Lower lobe of right lung (tissue), 2 donors: ENCODE data around the gene DGCR2. TPM values are rescaled to one million over a fixed set of nuclear protein-coding genes. Genes with fewer than 3 reads are reported as not detected.
A peak's percentile ranks its signal among the peaks of the same experiment; 100 is the strongest.

Experiments used
- ATAC-seq, 2 donors: fragments of 200-7000 bp; cut with Tn5 transposase; one replicate each; pipeline ENCODE4 v1.9.1; 2020 to 2022; ENCODE audit warnings: mild to moderate bottlenecking in 2 of 2, moderate library complexity in 2 of 2
- DNase-seq: peaks from one replicate; pipeline ENCODE4 v3.0.0-alpha.2; 2020
- H3K27ac ChIP-seq: fragments of 200-600 bp; one replicate; pipeline ENCODE4 v1.8.0; 2022
- H3K27me3 ChIP-seq: fragments of 200-600 bp; one replicate; pipeline ENCODE4 v1.8.0; 2022; ENCODE audit warnings: low read depth
- H3K36me3 ChIP-seq: fragments of 200-600 bp; one replicate; pipeline ENCODE4 v1.8.0; 2022; ENCODE audit warnings: mild to moderate bottlenecking
- H3K4me1 ChIP-seq: fragments of 200-600 bp; one replicate; pipeline ENCODE4 v1.8.0; 2022
- H3K4me3 ChIP-seq: fragments of 200-600 bp; one replicate; pipeline ENCODE4 v1.8.0; 2022; ENCODE audit warnings: mild to moderate bottlenecking
- H3K9me3 ChIP-seq: fragments of 200-600 bp; one replicate; pipeline ENCODE4 v1.8.0; 2022
- intact Hi-C: fragments of 100-400 bp; cut with DNase I; formaldehyde crosslinking; loops from one replicate; pipeline ENCODE4 v1.11.0; 2022
- total RNA-seq: library from RNA; stranded (reverse); fragmentation: NEBNext Ultra II Directional; extraction: Animal tissue kit (Norgen Biotek cat#: 25700); gene quantifications from one replicate; pipeline ENCODE4 v1.2.1, GENCODE V29; 2021
- TF ChIP-seq, protein P1 (sequence below): fragments of 200-600 bp; IDR thresholded peaks from one replicate; pipeline ENCODE4 v1.8.0; 2022; ENCODE audit warnings: antibody characterized with exemption, mild to moderate bottlenecking
- donor health status: DM: no; HTN: yes; CAD: no; lungs with severe emphysema.

The DGCR2 gene
- total RNA-seq, 1 donor from 2014 or later = 62.9 TPM

DNA sequence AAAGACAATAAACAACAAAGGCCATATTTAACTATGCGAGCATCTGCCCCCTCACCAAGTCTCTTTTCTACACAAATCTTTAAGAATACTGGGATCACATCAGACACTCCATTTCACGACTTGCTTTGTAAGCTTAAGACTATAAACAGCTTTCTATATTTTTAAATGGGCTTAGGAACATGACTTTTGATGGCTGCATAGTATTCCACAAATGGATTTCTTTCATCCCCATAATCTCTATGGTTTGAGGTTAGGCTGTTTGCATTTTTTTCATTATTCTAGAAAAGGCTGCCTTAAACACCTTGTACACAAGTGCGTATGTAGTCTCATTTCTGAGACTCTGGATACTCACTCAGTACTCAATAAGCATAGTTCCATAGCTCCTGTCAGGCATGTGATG, 52.8 kb downstream of the DGCR2 start:
- TF ChIP-seq, protein P1, sequence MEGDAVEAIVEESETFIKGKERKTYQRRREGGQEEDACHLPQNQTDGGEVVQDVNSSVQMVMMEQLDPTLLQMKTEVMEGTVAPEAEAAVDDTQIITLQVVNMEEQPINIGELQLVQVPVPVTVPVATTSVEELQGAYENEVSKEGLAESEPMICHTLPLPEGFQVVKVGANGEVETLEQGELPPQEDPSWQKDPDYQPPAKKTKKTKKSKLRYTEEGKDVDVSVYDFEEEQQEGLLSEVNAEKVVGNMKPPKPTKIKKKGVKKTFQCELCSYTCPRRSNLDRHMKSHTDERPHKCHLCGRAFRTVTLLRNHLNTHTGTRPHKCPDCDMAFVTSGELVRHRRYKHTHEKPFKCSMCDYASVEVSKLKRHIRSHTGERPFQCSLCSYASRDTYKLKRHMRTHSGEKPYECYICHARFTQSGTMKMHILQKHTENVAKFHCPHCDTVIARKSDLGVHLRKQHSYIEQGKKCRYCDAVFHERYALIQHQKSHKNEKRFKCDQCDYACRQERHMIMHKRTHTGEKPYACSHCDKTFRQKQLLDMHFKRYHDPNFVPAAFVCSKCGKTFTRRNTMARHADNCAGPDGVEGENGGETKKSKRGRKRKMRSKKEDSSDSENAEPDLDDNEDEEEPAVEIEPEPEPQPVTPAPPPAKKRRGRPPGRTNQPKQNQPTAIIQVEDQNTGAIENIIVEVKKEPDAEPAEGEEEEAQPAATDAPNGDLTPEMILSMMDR = no peak
- Histone ChIP-seq H3K4me3 (no peak overlapping the region), H3K27me3 (no peaks in the 10 kb centered on the region), H3K36me3 (peaks cover 69% of the 10 kb centered on the region), H3K27ac (no peak overlapping the region), H3K4me1 (no peaks in the 10 kb centered on the region), H3K9me3 (no peaks in the 10 kb centered on the region)
- ATAC-seq = no peak
- intact Hi-C loops = no loop called here
- DNase-seq = no peak

GRCh38 chr22:19068784-19069271, 53.4 kb downstream of the DGCR2 start:
- TF ChIP-seq, protein P1 = no peak
- ATAC-seq (peak; percentile 9 to 21), DNase-seq (no peak)
- Histone ChIP-seq H3K27me3 (no peaks in the 10 kb centered on the region), H3K9me3 (no peaks in the 10 kb centered on the region), H3K27ac (no peak overlapping the region), H3K36me3 (peaks cover 76% of the 10 kb centered on the region), H3K4me1 (no peaks in the 10 kb centered on the region), H3K4me3 (no peak overlapping the region)
- intact Hi-C loops = no loop called here

- TF ChIP-seq, protein P1 = no peak
- intact Hi-C loops = no loop called here
- Histone ChIP-seq H3K36me3 (peaks cover 86% of the 10 kb centered on the region), H3K4me3 (no peak overlapping the region), H3K9me3 (no peaks in the 10 kb centered on the region), H3K27ac (no peak overlapping the region), H3K27me3 (no peaks in the 10 kb centered on the region), H3K4me1 (no peaks in the 10 kb centered on the region)
- DNase-seq = peak; percentile 35
- ATAC-seq = no peak
Measured at GRCh38 chr22:19067696-19068348, 54.4 kb downstream of the DGCR2 start.

- no peak overlapping the region for H3K4me3 ChIP-seq
- intact Hi-C loops = no loop called here
- peaks cover 92% of the 10 kb centered on the region for H3K36me3 ChIP-seq
- no peaks in the 10 kb centered on the region for H3K27me3 ChIP-seq
- peak in 1 of 2 donors; percentile 16 for ATAC-seq
- TF ChIP-seq, protein P1 = no peak
- DNase-seq = peak; percentile 23
- H3K4me1 ChIP-seq = no peaks in the 10 kb centered on the region
- H3K9me3 ChIP-seq = no peaks in the 10 kb centered on the region
- no peak overlapping the region for H3K27ac ChIP-seq
Measured at GRCh38 chr22:19066531-19067271, 55.5 kb downstream of the DGCR2 start.

- DNase-seq = peak; percentile 8
- no peak for ATAC-seq
Measured at GRCh38 chr22:19065929-19066328, 56.3 kb downstream of the DGCR2 start.

More at GRCh38 chr22:19065929-19066328, 56.3 kb downstream of the DGCR2 start:
- Histone ChIP-seq H3K9me3 (no peaks in the 10 kb centered on the region), H3K27me3 (no peaks in the 10 kb centered on the region), H3K36me3 (peaks cover 93% of the 10 kb centered on the region), H3K4me1 (no peaks in the 10 kb centered on the region), H3K4me3 (no peak overlapping the region), H3K27ac (no peak overlapping the region)
- TF ChIP-seq, protein P1 = no peak
- intact Hi-C loops = no loop called here
